Stimulated activated CD8-positive, alpha-beta memory T cell treated with anti-CD3 and anti-CD28 coated beads, Interleukin-12 subunit alpha, Interleukin-12 subunit beta, amount 100 ng/mL, for 1 hour (primary cell): ENCODE results near the gene KRT76.
"Not testable (repeated sequence)": the region's sequence is repeated elsewhere in the genome, so short reads cannot be mapped to it uniquely, and the experiment has no call there.

Source experiments
- DNase-seq: peaks from one replicate; pipeline ENCODE4 v3.0.0-alpha.2; 2020; ENCODE audit warnings: low read depth

KRT76 gene

DNA sequence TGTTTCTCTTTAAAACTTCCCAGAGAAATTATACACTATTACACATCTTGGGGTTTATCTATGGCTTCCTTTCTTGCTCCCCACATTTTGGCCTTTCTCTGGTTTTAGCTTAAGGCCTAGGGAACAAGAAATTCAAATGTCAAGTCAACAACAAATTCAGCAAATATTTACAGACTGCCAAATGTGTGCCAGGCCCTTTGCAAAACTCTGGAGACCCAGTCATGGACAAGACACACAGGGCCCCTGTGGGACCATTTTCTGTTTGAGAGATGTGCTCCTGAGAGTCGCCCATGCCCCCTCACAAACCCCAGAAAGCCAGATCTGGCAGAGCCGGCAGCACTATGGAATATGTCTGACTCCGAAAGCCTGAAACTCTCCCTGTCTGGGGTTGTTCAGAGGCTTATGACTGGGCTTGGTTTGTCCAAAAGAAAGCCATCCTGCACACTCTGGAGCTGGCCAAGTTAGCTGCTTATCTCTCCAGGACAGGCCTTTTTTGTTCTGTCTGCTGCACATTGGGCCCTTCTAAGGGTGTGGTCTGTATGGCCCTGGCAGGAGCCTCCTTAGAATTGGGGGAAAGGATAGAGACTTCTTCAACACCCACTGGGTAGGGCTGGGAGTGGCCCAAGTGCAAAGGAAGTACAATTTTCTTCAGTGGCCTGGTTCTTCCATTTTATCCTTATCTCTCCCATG, 19.8 kb upstream of the KRT76 start:
- DNase-seq = no peak

DNA sequence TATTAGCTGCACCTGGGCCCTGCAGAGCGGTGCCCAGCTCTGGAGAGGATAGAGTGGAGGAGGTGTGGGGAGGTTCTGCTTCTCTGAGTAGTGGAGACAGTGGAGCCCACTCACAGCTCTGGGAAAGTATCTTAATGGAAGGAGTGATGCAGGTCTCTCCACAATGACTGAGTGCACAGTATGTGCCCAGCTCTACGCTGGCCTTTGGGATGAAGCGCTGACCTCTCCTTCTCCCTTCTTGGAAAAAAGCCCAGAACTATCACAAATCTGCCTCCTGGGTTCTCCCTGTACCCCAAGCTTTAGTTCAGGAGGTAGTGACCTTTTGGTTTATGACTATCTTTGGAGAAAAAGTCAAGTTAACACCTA, 19.3 kb upstream of the KRT76 start:
- no peak for DNase-seq

DNA sequence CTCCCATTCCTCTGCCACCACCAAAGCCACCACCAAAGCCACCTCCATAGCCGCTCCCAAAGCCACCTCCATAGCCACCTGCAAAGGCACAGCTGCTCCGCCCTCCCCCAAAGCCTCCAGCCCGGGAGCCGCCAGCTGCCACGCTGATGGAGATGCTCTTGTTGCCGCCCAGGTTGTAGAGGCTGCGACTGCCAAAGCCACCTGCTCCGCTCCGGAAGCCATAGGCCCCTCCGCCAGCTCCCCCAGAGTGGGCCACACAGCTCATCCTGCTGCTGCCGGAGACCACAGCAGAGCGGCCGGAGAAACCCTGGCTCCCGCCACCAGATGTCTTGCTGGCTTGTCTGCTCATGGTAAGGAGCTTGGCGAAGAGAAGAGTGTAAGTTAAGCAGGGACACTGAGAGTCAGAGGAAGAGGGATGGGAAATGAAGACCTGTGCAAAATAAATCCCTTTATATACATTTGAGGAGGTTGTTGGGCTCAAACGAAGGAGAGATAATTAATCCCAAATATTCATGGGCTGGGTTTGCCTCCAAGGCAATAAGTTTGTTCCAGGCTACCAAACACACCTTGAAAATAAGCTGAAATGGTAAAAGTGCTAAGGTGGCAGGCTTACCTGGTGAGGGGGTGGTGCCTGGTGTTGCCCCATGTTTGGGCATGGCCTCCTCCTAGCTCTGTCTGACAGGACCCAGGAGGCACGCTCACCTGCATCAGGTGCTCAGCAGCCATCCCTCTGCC, 18.7 kb upstream of the KRT76 start, which contains the start of gene KRT3:
Gene KRT3, minus strand, starts transcription at position 424 of the 735 bp plus-strand sequence. Its CDS starts 75 bp downstream, at position 349.
- DNase-seq = no peak

DNA sequence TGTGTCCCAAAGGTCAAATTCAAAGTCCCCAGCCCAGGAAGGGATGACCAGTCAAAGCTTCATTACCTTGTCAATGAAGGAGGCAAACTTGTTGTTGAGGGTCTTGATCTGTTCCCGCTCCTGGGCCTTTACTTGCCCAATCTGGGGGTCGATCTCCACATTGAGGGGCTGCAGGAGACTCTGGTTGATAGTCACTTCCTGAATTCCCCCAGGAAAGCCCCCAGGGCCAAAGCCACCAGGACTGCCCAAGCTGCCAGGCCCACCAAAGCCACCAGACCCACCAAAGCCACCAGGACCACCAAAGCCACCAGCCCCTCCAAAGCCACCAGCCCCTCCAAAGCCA, 18.2 kb upstream of the KRT76 start:
- DNase-seq = not testable (repeated sequence)

DNA sequence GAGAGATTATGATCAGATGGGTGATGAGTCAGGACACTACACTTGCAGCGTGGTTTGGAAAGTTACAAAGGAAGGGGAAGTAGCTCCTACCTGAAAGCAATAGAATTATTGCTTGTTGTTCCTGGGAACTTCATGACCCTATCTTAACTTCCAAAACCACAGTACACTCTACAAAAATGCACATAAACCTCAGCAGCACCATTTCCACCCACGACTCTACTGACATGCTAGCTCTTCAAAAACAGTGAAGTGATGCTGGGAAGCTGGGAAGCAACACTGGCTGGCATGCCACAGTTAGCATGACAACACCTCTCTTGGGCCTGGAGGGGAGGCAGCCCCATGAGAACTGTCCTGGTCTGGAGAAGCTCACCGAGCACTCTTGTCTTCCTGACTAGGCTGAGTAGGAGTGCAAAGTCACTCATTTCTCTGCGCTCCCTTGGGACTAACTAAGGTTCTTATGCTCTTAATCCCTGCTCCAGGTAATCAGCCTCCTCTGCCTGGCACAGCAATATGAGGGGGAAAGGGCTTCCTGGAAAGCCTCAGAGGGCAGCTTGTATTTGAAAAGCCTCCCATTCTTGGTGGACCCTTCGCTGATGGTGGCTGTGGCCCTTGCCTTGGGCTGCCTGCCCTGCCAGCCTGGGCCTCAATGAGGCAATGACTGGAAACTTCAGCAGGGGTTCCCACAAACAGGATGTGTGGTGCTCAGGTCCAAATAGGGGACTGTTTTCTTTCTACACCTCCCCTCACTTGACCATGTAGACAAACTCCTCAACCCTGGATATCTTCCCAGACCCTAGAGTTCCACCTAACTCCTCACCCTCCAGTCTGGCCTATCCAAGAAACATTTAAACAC, 17.6 kb upstream of the KRT76 start:
- no peak for DNase-seq

DNA sequence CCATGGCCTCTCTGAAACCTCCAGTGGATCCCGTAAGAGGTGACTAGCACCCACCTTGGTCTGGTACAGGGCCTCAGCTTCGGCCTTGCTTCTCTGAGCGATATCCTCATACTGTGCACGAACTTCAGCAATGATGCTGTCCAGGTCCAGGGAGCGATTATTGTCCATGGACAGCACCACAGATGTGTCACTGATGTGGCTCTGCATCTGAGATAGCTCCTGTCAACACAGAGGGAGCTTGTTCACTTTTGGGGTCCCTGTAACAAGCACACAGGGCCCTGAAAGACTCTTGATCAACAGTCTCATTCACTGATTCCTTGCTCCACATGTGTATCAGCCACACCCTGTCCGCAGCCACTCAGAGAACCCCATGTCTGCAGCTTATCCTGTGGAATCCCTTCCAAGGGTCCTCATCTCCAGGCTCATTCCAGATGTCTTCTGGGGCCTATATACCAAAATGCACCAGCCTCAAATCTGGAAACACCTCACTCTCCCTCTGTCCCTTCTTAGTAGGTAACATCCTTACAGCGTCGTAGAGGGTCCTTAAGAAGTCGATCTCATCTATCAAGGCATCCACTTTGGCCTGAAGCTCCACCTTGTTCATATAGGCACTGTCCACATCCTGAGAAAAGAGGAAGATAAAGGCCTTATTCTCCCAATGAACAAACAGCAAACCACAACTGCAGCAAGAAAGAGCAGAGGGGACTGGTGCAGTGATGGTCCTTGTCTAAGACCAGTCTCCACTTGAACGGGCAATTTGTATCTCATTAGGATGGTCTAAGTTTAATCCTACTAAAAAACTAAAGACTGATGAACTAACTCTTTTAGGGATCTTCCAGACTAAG, 15.3 kb upstream of the KRT76 start:
- DNase-seq = no peak

DNA sequence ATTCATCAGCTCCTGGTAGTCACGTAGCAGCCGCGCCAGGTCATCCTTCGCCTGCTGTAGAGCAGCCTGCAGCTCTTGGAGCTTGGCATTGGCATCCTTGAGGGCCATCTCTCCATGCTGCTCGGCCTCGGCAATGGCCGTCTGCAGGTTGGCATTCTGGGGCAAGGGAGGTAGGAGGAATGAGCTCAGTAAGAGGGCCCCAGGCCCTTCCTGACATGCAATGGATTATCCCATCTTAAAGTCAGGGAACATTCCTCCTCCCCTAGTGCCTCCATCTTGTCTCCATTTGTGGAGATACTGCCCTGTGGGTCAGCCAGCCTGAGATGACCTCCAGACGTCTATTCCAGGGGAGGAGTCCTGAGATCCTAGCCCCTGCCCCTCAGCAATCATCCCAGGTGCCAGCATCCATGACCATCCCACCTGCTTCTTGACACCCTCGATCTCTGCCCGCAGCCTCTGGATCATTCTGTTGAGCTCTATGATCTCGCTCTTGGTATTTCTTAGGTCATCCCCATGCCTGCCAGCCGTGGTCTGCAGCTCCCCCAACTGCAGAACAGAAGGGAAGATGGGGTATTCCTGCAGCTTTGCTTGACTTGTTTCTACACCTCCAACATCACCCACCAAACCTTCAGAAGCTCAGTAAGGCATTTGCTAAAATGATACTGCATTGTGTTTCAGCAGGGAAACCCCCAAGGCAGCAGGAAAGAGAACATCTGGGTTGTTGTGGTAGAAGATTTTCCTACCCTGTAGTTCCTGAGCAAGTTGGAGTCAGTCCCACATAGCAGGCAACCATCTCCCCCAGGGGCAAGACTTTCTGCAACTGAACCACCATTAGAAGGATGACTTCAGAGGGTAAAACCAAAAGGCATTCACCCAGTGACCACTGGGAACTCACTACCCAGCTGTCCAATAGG, 14.4 kb upstream of the KRT76 start:
- no peak for DNase-seq

DNA sequence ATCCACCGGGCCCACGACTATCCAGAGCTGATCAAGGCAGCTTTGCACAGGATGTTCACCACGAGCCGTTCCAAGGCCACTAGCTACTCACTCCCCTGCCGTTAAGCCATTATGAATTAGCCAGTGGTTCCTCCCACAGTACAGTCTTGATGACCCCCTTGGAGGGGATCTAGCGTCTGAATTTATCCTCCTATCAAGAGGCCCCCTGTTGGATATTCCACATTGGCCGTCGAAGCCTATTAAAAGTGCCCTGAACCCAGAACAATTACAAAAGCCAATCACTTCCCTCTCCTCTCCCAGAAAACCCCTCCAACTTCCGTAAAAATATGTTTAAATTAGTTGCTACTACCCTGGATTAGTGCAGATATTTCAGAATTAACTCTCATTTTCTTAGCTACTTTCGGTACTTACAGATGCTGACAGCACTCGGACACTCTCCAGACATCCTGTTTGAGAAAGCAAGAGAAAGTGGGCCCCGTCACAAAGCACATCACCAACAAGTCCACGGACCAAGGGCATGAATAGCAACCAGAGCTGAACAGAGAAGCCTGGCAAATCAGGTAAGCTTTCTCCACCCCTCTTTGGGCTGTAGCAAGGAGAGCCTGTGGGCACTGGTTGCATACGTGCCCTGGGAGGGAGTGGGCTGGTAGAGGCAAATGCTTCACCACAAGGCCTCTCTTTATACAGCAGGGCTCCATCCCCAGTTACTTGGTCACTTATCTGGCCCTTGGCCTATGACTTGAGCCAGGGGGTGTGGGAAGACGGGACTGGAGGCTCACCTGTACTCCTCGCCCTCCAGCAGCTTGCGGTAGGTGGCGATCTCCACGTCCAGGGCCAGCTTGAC, 13.5 kb upstream of the KRT76 start:
- DNase-seq = no peak

DNA sequence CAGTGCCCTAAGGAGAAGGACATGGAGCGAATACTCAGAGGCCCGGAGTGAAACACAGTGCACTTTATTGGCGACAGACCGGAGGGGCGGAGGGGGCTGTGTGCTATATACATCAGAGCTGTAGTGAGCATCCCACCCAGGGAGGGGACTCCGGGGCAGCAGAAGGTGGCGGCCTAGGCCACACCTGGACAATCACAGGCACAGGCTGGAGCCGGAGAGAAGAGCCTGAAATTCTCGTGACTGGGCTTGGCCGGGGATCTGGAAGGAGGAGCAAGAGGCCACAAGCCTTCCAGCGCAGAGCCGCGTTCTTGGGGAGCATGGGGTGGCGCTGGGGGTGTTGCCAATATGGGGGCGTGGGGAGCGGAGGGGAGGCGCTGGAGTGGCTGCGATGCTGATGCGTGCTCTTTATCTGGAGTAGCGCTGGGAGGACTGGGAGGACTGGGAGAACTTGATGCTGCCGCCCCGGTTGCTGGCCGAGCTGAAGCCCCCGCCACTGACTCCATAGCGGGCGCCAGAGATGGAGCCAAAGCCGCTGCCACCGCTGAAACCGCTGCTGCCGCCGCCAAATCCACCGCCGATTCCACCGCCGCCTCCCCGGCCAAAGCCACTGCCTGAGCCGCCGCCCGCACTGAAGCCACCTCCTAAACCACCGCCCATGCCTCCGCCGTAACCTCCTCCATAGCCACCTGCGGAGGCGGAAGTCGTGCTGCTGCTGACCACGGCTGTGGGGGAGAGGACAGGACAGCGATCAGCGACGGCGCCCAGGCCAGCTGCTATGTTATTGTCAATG, 12.7 kb upstream of the KRT76 start:
- no peak for DNase-seq

DNA sequence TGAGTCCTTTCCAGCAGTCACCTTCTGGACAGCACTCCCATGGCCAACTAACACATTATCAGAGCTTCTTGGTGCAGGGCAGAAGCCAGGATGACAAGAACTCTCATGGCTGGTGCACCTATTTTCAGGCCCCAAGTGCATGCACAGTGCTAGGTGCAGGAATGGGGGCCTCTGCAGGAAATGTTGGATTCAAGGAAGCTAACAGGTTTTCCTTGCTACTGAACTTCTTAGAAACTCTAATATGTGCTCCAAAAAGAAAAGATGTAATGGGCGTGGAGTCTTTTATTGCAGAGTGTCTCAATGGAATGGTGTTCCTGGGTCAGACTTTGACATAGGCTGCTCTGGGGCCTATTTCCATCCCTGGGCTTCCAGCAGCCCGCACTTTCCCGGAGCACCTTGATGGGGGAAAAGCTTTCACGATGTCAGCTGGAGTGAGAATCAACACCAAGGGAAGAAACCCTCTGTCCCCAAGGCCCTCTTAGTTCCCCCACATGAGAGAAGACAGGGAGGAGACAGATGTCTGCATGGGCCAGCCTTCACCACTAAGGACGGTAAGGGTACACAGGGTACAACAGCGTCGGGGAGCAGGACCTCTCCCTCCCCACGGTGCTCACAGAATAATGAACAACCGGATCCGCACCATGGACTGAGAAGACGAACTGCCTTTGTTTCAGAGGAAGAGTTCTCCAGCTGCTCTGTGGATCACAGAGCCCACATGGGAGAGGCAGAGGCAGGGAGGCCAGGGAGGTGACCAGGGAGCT, 11.9 kb upstream of the KRT76 start:
- DNase-seq = no peak

DNA sequence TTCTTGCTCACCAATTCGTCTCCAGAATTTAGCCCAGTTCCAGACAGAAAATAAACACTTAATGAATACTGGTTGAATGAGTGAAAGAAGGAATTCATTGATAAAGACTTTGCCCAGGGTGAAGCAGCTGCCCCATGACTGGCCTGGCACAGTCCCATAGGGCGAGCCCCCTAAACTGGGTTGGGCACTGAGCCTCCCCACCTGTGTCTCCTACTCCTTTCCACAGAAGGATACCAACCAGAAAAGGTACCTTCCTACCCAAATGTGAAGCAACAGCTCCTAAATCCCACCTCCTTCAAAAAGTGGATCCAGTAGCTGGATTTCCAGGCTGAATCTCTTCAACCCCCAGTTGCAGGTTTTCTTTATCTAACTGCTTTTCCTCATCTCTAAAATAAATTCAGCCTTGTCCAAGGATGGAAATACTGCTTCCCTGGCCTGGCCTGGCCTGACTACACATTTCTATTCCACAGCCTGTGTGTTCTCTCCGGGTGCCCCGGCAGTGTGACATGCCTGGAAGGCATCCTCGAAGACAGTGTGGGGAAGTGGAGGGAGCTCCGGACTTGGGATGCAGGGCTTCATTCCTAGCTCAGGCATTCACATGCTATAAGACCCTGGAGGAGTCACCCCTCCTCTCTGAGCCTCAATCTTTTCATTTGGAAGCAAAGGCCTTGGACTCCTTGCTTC, 11.2 kb upstream of the KRT76 start:
- no peak for DNase-seq

DNA sequence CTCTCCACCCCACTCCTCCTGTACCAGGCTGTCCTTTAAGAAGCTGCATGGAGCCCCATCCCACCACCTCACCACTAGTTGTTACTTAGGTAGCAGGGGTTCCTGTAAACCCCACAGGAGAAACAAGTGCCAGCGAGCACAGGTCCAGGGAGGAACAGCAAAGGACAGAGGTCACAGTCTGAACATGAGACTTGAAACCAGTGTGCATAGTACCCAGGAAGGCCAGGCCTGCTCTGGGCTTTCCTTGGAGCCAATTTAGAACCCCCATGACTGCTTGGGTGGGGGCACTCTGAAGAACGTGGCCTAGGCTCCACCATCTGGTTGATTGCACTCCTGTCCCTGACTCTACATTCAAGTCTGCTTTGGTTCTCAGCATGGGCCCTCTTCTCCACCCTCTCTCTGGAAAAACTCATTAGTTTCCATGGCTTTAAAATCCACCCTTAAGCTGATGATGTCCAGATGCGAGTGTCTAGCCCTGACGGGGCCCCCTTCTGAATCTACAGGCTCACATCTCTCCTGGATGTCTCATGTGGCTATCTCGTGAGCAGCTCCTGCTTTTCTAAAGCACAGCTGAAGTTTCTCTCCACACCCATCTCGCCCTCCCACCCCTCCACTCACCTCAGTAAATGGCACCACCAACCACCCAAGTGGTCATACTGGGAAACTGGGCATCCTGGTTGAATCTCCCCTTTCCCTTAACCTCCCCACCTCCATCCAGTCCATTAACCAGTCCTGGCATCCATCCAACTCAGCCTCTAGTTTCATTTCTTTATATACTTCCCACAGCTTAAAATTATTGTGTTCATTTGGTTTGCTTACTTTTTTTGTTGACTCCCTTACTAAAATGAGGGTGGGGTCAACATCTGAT, 10.4 kb upstream of the KRT76 start:
- no peak for DNase-seq

DNA sequence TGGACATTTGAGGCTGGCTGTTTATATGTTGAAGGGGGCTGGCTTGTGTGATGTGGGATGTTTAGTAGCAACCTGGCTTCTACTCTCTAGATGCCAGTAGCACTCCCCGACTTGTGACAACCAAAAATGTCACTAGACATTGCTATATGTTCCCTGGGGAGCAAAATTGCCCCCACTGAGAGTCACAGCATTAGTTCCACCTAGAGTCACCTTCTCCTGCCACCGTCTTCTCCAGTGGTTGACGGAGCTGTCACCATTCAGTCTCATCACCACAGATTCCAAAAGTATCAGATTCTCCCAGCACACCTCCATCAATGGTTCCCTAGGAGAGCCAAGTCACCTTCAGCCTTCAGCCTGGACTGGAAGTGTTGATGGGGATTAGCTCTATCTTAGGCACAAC, 7.8 kb upstream of the KRT76 start:
- no peak for DNase-seq

DNA sequence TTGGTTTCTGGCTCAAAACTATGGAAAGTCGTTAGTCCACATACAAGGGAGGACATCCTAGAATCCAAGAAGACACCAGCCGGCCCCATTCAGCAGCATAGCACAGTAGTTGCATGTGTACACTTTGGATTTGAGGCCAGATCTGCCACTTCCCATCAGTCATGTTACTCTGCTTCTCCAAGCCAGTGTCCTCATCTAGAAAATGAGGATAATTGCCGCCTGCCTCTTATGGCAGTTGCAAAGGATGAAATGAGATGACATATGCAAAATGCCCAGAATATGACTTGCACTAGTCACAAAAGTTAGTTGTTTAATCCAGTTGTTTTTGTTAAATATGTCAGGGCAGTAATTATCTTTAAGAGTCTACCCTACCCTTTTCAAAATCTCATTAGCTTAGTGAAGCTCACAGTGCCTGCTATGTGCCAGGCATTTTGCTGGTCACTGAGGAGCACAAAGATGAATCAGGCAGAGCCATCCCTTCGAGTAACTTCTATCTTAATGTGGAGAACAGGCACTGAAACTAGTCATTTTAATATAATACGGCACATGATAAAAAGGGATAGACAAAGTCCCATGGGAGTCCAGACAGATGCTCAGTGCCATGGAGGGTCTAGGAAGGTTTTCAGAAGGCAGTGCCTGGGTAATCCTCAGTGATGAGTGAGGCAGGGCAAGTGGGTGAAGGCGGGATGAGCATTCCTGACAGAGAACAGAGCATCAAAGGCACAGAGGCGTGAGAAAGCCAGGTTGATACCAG, 6.6 kb upstream of the KRT76 start:
- DNase-seq = no peak

DNA sequence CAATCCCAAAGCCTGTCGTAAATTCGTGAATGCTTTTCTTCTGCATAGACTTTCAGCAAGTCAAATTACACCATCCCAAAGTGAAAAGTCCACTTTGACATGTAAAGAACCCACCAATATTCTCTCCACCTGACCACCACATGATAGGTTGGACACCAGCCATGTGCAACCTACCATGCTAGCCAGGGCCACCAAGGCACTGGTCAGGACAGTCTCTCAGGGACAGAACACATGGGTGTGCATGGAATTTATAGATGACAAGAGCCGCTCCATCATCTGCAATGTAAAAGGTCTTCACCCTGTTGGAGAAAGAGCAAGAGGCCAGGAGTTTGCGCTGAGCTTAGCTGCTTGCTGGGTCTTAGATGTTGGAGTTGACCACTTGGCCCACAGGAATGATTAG, 5.4 kb upstream of the KRT76 start:
- no peak for DNase-seq
